ENCODE measurements around the gene XRCC1.
"Not testable (repeated sequence)": the region's sequence is repeated elsewhere in the genome, so short reads cannot be mapped to it uniquely, and the experiment has no call there.

XRCC1 gene

GRCh38 chr19:43552616-43553015, 22.7 kb downstream of the XRCC1 start:
- Mint-ChIP-seq H3K4me3 (no peak overlapping the region), H3K9me3 (no peaks in the 10 kb centered on the region), H3K27ac (peak overlapping the region; percentile 63), H3K36me3 (ENCODE audit: low read depth) (peaks cover 77% of the 10 kb centered on the region), H3K4me1 (ENCODE audit: low read depth) (peaks cover 15% of the 10 kb centered on the region), H3K27me3 (no peaks in the 10 kb centered on the region)
- DNase-seq, result no peak

- no peaks in the 10 kb centered on the region for H3K27me3 Mint-ChIP-seq
- peaks cover 74% of the 10 kb centered on the region for H3K36me3 Mint-ChIP-seq (ENCODE audit: low read depth)
- H3K27ac Mint-ChIP-seq, result no peak overlapping the region
Measured at GRCh38 chr19:43552198-43552450, 23.2 kb downstream of the XRCC1 start.

GRCh38 chr19:43551399-43552197, 23.7 kb downstream of the XRCC1 start:
- Mint-ChIP-seq H3K36me3 (ENCODE audit: low read depth) (peaks cover 78% of the 10 kb centered on the region), H3K4me3 (no peak overlapping the region), H3K9me3 (no peaks in the 10 kb centered on the region), H3K27ac (peak overlapping the region; percentile 20), H3K27me3 (no peaks in the 10 kb centered on the region), H3K4me1 (ENCODE audit: low read depth) (peaks cover 13% of the 10 kb centered on the region)
- no peak for DNase-seq

More at GRCh38 chr19:43552198-43552450, 23.2 kb downstream of the XRCC1 start:
- H3K4me3 Mint-ChIP-seq, result no peak overlapping the region
- no peak for DNase-seq
- H3K4me1 Mint-ChIP-seq (ENCODE audit: low read depth), result peaks cover 13% of the 10 kb centered on the region
- H3K9me3 Mint-ChIP-seq, result no peaks in the 10 kb centered on the region

GRCh38 chr19:43548706-43549105, 26.6 kb downstream of the XRCC1 start:
- DNase-seq, result no peak
- Mint-ChIP-seq H3K4me3 (no peak overlapping the region), H3K4me1 (ENCODE audit: low read depth) (no peaks in the 10 kb centered on the region), H3K27ac (peak overlapping the region; percentile 59), H3K9me3 (no peaks in the 10 kb centered on the region), H3K27me3 (no peaks in the 10 kb centered on the region), H3K36me3 (ENCODE audit: low read depth) (peaks cover 78% of the 10 kb centered on the region)

- H3K27me3 Mint-ChIP-seq; H3K9me3 Mint-ChIP-seq; H3K4me3 Mint-ChIP-seq; DNase-seq; H3K27ac Mint-ChIP-seq; H3K4me1 Mint-ChIP-seq (ENCODE audit: low read depth): not testable (repeated sequence)
- H3K36me3 Mint-ChIP-seq (ENCODE audit: low read depth), result peaks cover 78% of the 10 kb centered on the region
Measured at GRCh38 chr19:43547926-43548325, 27.4 kb downstream of the XRCC1 start.

- DNase-seq, result no peak
- H3K4me1 Mint-ChIP-seq (ENCODE audit: low read depth), result no peaks in the 10 kb centered on the region
- peaks cover 81% of the 10 kb centered on the region for H3K36me3 Mint-ChIP-seq (ENCODE audit: low read depth)
- no peaks in the 10 kb centered on the region for H3K27me3 Mint-ChIP-seq
- H3K9me3 Mint-ChIP-seq, result no peaks in the 10 kb centered on the region
- H3K4me3 Mint-ChIP-seq, result no peak overlapping the region
- H3K27ac Mint-ChIP-seq, result peak overlapping the region; percentile 14
Measured at GRCh38 chr19:43546581-43546980, 28.7 kb downstream of the XRCC1 start.

GRCh38 chr19:43545981-43546380, 29.3 kb downstream of the XRCC1 start:
- H3K4me1 Mint-ChIP-seq (ENCODE audit: low read depth), result no peaks in the 10 kb centered on the region
- H3K36me3 Mint-ChIP-seq (ENCODE audit: low read depth), result peaks cover 81% of the 10 kb centered on the region
- H3K4me3 Mint-ChIP-seq, result no peak overlapping the region
- H3K27me3 Mint-ChIP-seq, result no peaks in the 10 kb centered on the region
- no peak for DNase-seq
- H3K9me3 Mint-ChIP-seq, result no peaks in the 10 kb centered on the region
- peak overlapping the region; percentile 57 for H3K27ac Mint-ChIP-seq

GRCh38 chr19:43545276-43545675, 30.1 kb downstream of the XRCC1 start:
- H3K9me3 Mint-ChIP-seq, result no peaks in the 10 kb centered on the region
- H3K36me3 Mint-ChIP-seq (ENCODE audit: low read depth), result peaks cover 81% of the 10 kb centered on the region
- DNase-seq, result no peak
- peak overlapping the region; percentile 48 for H3K27ac Mint-ChIP-seq
- no peaks in the 10 kb centered on the region for H3K27me3 Mint-ChIP-seq
- H3K4me1 Mint-ChIP-seq (ENCODE audit: low read depth), result no peaks in the 10 kb centered on the region
- H3K4me3 Mint-ChIP-seq, result no peak overlapping the region

GRCh38 chr19:43544077-43544476, 31.2 kb downstream of the XRCC1 start:
- H3K27ac Mint-ChIP-seq, result peak overlapping the region; percentile 63
- H3K36me3 Mint-ChIP-seq (ENCODE audit: low read depth), result peaks cover 82% of the 10 kb centered on the region
- no peaks in the 10 kb centered on the region for H3K4me1 Mint-ChIP-seq (ENCODE audit: low read depth)
- H3K9me3 Mint-ChIP-seq, result peaks cover 3% of the 10 kb centered on the region
- no peak overlapping the region for H3K4me3 Mint-ChIP-seq
- DNase-seq, result no peak
- H3K27me3 Mint-ChIP-seq, result no peaks in the 10 kb centered on the region

GRCh38 chr19:43541920-43542650, 33.2 kb downstream of the XRCC1 start:
- Mint-ChIP-seq H3K9me3 (peaks cover 9% of the 10 kb centered on the region), H3K27me3 (no peaks in the 10 kb centered on the region), H3K4me3 (no peak overlapping the region), H3K4me1 (ENCODE audit: low read depth) (no peaks in the 10 kb centered on the region), H3K36me3 (ENCODE audit: low read depth) (peaks cover 92% of the 10 kb centered on the region), H3K27ac (no peak overlapping the region)
- no peak for DNase-seq

GRCh38 chr19:43540381-43540780, 34.9 kb downstream of the XRCC1 start:
- peaks cover 86% of the 10 kb centered on the region for H3K36me3 Mint-ChIP-seq (ENCODE audit: low read depth)
- H3K27me3 Mint-ChIP-seq, result no peaks in the 10 kb centered on the region
- H3K27ac Mint-ChIP-seq, result no peak overlapping the region
- DNase-seq, result no peak
- peaks cover 4% of the 10 kb centered on the region for H3K4me1 Mint-ChIP-seq (ENCODE audit: low read depth)
- peaks cover 9% of the 10 kb centered on the region for H3K9me3 Mint-ChIP-seq
- no peak overlapping the region for H3K4me3 Mint-ChIP-seq

GRCh38 chr19:43538922-43539321, 36.4 kb downstream of the XRCC1 start:
- DNase-seq, result no peak
- Mint-ChIP-seq H3K27ac (no peak overlapping the region), H3K4me3 (no peak overlapping the region), H3K36me3 (ENCODE audit: low read depth) (peaks cover 71% of the 10 kb centered on the region), H3K4me1 (ENCODE audit: low read depth) (peaks cover 9% of the 10 kb centered on the region), H3K9me3 (peaks cover 9% of the 10 kb centered on the region), H3K27me3 (no peaks in the 10 kb centered on the region)

- H3K4me3 Mint-ChIP-seq, result no peak overlapping the region
- peak; percentile 56 for DNase-seq
- peaks cover 34% of the 10 kb centered on the region for H3K36me3 Mint-ChIP-seq (ENCODE audit: low read depth)
- H3K27ac Mint-ChIP-seq, result peak overlapping the region; percentile 83
- no peaks in the 10 kb centered on the region for H3K27me3 Mint-ChIP-seq
- H3K4me1 Mint-ChIP-seq (ENCODE audit: low read depth), result peaks cover 25% of the 10 kb centered on the region
- H3K9me3 Mint-ChIP-seq, result peaks cover 9% of the 10 kb centered on the region
Measured at GRCh38 chr19:43534816-43535761, 40.2 kb downstream of the XRCC1 start.

GRCh38 chr19:43534305-43534815, 41.0 kb downstream of the XRCC1 start:
- Mint-ChIP-seq H3K36me3 (ENCODE audit: low read depth) (peaks cover 27% of the 10 kb centered on the region), H3K9me3 (peaks cover 9% of the 10 kb centered on the region), H3K27ac (peak overlapping the region; percentile 98), H3K27me3 (no peaks in the 10 kb centered on the region), H3K4me1 (ENCODE audit: low read depth) (peaks cover 30% of the 10 kb centered on the region), H3K4me3 (peak overlapping the region; percentile 82)
- DNase-seq, result no peak
